GM11168 (cell line): ENCODE measurements around the gene RPTN.

ENCODE experiments used
- in situ Hi-C: fragments of 300-500 bp; cut with MboI; formaldehyde crosslinking; loops from one replicate; pipeline ENCODE4 v1.12.0; 2022; ENCODE audit warnings: low sequenced_read_pairs; ENCODE audit not compliant: unreplicated experiment

Gene RPTN

GRCh38 chr1:152159144-152159543, at the start of gene RPTN:
RPTN (minus strand) TSS chr1:152159228; CDS start chr1:152157889, 1,339 bp downstream.
- in situ Hi-C loops, result no loop called here

- in situ Hi-C loops, result no loop called here
Observed at GRCh38 chr1:152198982-152199381, 40.0 kb upstream of the RPTN start.

- in situ Hi-C loops, result no loop called here
Observed at GRCh38 chr1:152197361-152197941, 38.4 kb upstream of the RPTN start.

- in situ Hi-C loops, result no loop called here
Observed at GRCh38 chr1:152191711-152192110, 32.7 kb upstream of the RPTN start.

- in situ Hi-C loops, result no loop called here
Observed at GRCh38 chr1:152191260-152191659, 32.2 kb upstream of the RPTN start.

- in situ Hi-C loops, result no loop called here
Observed at GRCh38 chr1:152190589-152190988, 31.6 kb upstream of the RPTN start.

GRCh38 chr1:152189657-152190442, 30.8 kb upstream of the RPTN start:
- in situ Hi-C loops, result loop anchor here (5.0 kb wide), 1 partner anchor 267 kb away; no protein-coding TSS in a partner anchor

- in situ Hi-C loops, result loop anchor here (5.0 kb wide), 1 partner anchor 268 kb away; no protein-coding TSS in a partner anchor
Observed at GRCh38 chr1:152188673-152189591, 29.9 kb upstream of the RPTN start.

GRCh38 chr1:152186556-152187285, 27.7 kb upstream of the RPTN start:
- in situ Hi-C loops, result loop anchor here (5.0 kb wide), 1 partner anchor 271 kb away; no protein-coding TSS in a partner anchor

GRCh38 chr1:152185544-152186391, 26.7 kb upstream of the RPTN start:
- in situ Hi-C loops, result loop anchor here (5.0 kb wide), 1 partner anchor 272 kb away; no protein-coding TSS in a partner anchor

GRCh38 chr1:152182944-152183361, 23.9 kb upstream of the RPTN start:
- in situ Hi-C loops, result loop anchor here (5.0 kb wide), 1 partner anchor 131 kb away; no protein-coding TSS in a partner anchor

GRCh38 chr1:152182431-152182830, 23.4 kb upstream of the RPTN start:
- in situ Hi-C loops, result loop anchor here (5.0 kb wide), 1 partner anchor 130 kb away; no protein-coding TSS in a partner anchor

GRCh38 chr1:152179566-152179965, 20.5 kb upstream of the RPTN start:
- in situ Hi-C loops, result no loop called here

- in situ Hi-C loops, result no loop called here
Observed at GRCh38 chr1:152170287-152170905, 11.4 kb upstream of the RPTN start.

- in situ Hi-C loops, result no loop called here
Observed at GRCh38 chr1:152169366-152170025, 10.5 kb upstream of the RPTN start.

GRCh38 chr1:152168535-152168868, 9.5 kb upstream of the RPTN start:
- in situ Hi-C loops, result no loop called here

- in situ Hi-C loops, result no loop called here
Observed at GRCh38 chr1:152167835-152168534, 9.0 kb upstream of the RPTN start.
